Smooth muscle cell (in vitro differentiated cells): Measurements from ENCODE around the gene ATP6V0E2. TPM values are rescaled to one million over a fixed set of nuclear protein-coding genes. Genes with fewer than 3 reads are reported as not detected.

ENCODE experiments used
- DNase-seq: peaks from one replicate; lab custom pipeline; 2025; ENCODE audit not compliant: unreplicated experiment; lab: John Stamatoyannopoulos, UW
- H2AFZ ChIP-seq: fragments of 200-600 bp; sonication (generic); 2 replicates; pipeline ENCODE4 v1.6.0; 2016; ENCODE audit warnings: antibody characterized with exemption, low read depth, mild to moderate bottlenecking
- H3F3A ChIP-seq: fragments of 200-600 bp; sonication (generic); 2 replicates; pipeline ENCODE4 v1.6.0; 2017; ENCODE audit warnings: antibody characterized with exemption, low read depth
- H3K27ac ChIP-seq: fragments of 200-600 bp; sonication (generic); 2 replicates; pipeline ENCODE4 v1.5.1; 2016; ENCODE audit warnings: low read depth, mild to moderate bottlenecking
- H3K27me3 ChIP-seq: fragments of 200-600 bp; sonication (generic); 2 replicates; pipeline ENCODE4 v1.6.1; 2016; ENCODE audit warnings: low read depth, mild to moderate bottlenecking
- H3K36me3 ChIP-seq: fragments of 200-600 bp; sonication (generic); 2 replicates; pipeline ENCODE4 v1.5.1; 2016; ENCODE audit warnings: low read depth
- H3K4me1 ChIP-seq: fragments of 200-600 bp; sonication (generic); 2 replicates; pipeline ENCODE4 v1.5.1; 2016; ENCODE audit warnings: low read depth
- H3K4me2 ChIP-seq: fragments of 200-600 bp; sonication (generic); 2 replicates; pipeline ENCODE4 v1.6.0; 2016; ENCODE audit warnings: mild to moderate bottlenecking
- H3K4me3 ChIP-seq: fragments of 200-600 bp; sonication (generic); 2 replicates; pipeline ENCODE4 v1.5.1; 2016; ENCODE audit warnings: mild to moderate bottlenecking
- H3K79me2 ChIP-seq: fragments of 200-600 bp; sonication (generic); 2 replicates; pipeline ENCODE4 v1.6.0; 2016; ENCODE audit warnings: low read depth, mild to moderate bottlenecking
- H3K9ac ChIP-seq: fragments of 200-600 bp; sonication (generic); 2 replicates; pipeline ENCODE4 v1.6.0; 2016; ENCODE audit warnings: low read depth
- H3K9me3 ChIP-seq: fragments of 200-600 bp; sonication (generic); replicated peaks from 2 replicates; pipeline ENCODE4 v1.5.1; 2016; ENCODE audit warnings: low read depth
- H4K20me1 ChIP-seq: fragments of 200-600 bp; sonication (generic); 2 replicates; pipeline ENCODE4 v1.6.0; 2016; ENCODE audit warnings: low read depth
- CTCF ChIP-seq: fragments of 200-600 bp; sonication (generic); IDR thresholded peaks from 2 replicates; pipeline ENCODE4 v1.5.1; 2017; ENCODE audit warnings: borderline replicate concordance, mild to moderate bottlenecking, antibody characterized with exemption; ENCODE audit not compliant: insufficient read depth, poor library complexity, severe bottlenecking
- WGBS: methylation state at CpG from one replicate; pipeline ENCODE4 v1.1.7; 2016; ENCODE audit warnings: low lambda C conversion rate; 5-methylcytosine and 5-hydroxymethylcytosine counted together
- polyA plus RNA-seq: library from polyadenylated mRNA; unstranded; fragments of >200 nt; fragmentation: Nextera tagmentation; extraction: Ambion mirVana; gene quantifications from 2 replicates; pipeline ENCODE4 v1.2.1, GENCODE V29; 2016
- total RNA-seq: library from RNA; depleted of rRNA; stranded (reverse); fragments of >200 nt; gene quantifications from 2 replicates; pipeline ENCODE4 v1.2.3, GENCODE V29; 2014

The ATP6V0E2 gene
- total and polyA plus RNA-seq, 2 experiments from 2014 or later = 4.6 TPM

DNA sequence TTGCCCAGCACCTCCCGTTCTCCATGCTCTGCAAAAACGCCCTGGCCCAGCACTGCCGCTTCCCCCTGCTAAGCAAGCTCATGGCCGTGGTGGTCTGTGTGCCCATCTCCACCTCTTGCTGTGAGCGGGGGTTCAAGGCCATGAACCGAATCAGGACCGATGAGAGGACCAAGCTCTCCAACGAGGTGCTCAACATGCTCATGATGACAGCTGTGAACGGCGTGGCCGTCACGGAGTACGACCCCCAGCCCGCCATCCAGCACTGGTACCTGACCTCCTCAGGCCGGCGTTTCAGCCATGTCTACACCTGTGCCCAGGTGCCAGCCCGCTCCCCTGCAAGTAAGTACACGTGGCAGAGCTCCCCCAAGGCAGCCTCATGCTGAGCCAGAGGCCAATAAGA, 11.6 kb upstream of the ATP6V0E2 start:
- Histone ChIP-seq H2AFZ (no peak overlapping the region), H4K20me1 (no peaks in the 10 kb centered on the region), H3K4me3 (no peak overlapping the region), H3K27ac (no peak overlapping the region), H3K27me3 (no peaks in the 10 kb centered on the region), H3K36me3 (no peaks in the 10 kb centered on the region), H3K9me3 (no peaks in the 10 kb centered on the region), H3K4me2 (no peak overlapping the region), H3K9ac (no peak overlapping the region), H3K79me2 (no peaks in the 10 kb centered on the region), H3K4me1 (no peaks in the 10 kb centered on the region), H3F3A (no peaks in the 10 kb centered on the region)
- DNase-seq = no peak
- WGBS = 91% methylated on average over 17 of the region's 18 CpGs
- TF ChIP-seq CTCF = no peak

DNA sequence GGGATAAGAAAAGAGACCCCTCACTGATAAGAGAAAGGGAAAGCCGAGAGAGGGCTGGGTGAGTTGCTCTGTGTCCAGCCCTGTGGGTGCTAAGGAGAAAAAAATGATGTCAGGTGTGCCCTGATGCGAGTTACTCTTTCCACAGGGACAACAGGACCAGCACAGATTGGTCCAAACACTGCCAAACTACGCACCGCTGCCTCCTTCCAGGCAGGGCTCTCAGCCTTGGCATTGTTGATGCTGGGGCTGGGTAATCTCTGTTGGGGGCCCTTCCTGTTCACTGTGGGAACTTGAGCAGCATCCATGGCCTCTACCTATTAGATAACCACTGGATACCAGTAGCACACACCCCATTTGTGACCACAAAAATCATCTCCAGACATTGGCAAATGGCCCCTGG, 10.3 kb upstream of the ATP6V0E2 start:
- Histone ChIP-seq H3K4me3 (no peak overlapping the region), H3K27ac (no peak overlapping the region), H3K79me2 (no peaks in the 10 kb centered on the region), H3K4me1 (no peaks in the 10 kb centered on the region), H4K20me1 (no peaks in the 10 kb centered on the region), H3K36me3 (no peaks in the 10 kb centered on the region), H3K27me3 (no peaks in the 10 kb centered on the region), H3K9ac (no peak overlapping the region), H2AFZ (no peak overlapping the region), H3K4me2 (no peak overlapping the region), H3K9me3 (no peaks in the 10 kb centered on the region), H3F3A (no peaks in the 10 kb centered on the region)
- TF ChIP-seq CTCF = no peak
- WGBS = 91% methylated on average over 4 of the region's 4 CpGs
- DNase-seq = no peak

DNA sequence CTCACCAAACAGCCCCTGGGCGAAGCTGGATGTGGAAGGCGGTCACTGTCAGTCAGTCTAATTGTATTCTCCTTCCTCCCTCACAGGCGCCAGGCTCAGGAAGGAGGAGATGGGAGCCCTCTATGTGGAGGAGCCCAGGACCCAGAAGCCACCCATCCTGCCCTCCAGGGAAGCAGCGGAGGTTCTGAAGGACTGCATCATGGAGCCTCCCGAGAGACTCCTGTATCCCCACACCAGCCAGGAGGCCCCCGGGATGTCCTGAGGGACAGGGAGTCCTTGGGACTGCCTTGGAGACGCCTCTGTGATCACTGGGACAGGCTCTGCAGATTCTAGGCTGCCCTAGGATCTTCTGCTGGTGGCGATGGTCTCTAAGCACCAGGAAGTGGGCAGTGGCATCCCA, 9.7 kb upstream of the ATP6V0E2 start:
- Histone ChIP-seq H3K4me3 (no peak overlapping the region), H2AFZ (no peak overlapping the region), H3K4me1 (no peaks in the 10 kb centered on the region), H3F3A (no peaks in the 10 kb centered on the region), H3K36me3 (no peaks in the 10 kb centered on the region), H3K9ac (no peak overlapping the region), H3K27ac (no peak overlapping the region), H3K27me3 (no peaks in the 10 kb centered on the region), H3K4me2 (no peak overlapping the region), H4K20me1 (no peaks in the 10 kb centered on the region), H3K9me3 (no peaks in the 10 kb centered on the region), H3K79me2 (no peaks in the 10 kb centered on the region)
- 90% methylated on average over 8 of the region's 8 CpGs for WGBS
- DNase-seq = no peak
- no peak for TF ChIP-seq CTCF

- Histone ChIP-seq H3K4me3 (no peak overlapping the region), H3K27me3 (no peaks in the 10 kb centered on the region), H3K9me3 (no peaks in the 10 kb centered on the region), H2AFZ (no peak overlapping the region), H3K79me2 (no peaks in the 10 kb centered on the region), H4K20me1 (no peaks in the 10 kb centered on the region), H3K4me2 (no peak overlapping the region), H3F3A (no peaks in the 10 kb centered on the region), H3K27ac (no peak overlapping the region), H3K36me3 (no peaks in the 10 kb centered on the region), H3K9ac (no peak overlapping the region), H3K4me1 (no peaks in the 10 kb centered on the region)
- no peak for TF ChIP-seq CTCF
- DNase-seq = no peak
- whole genome bisulfite sequencing = 95% methylated on average over 12 of the region's 12 CpGs
Measured at GRCh38 chr7:149864751-149865150, 9.0 kb upstream of the ATP6V0E2 start.
